Cardiac muscle cell (in vitro differentiated cells and primary cell): ENCODE measurements around the gene FAM136A. TPM values are rescaled to one million over a fixed set of nuclear protein-coding genes. Genes with fewer than 3 reads are reported as not detected.

Experiments
- DNase-seq, 2 donors: peaks; one replicate each; pipeline versions ENCODE4 v3.0.0 to v3.0.0-alpha.2; 2010 to 2017; ENCODE audit warnings: low read depth in 1 of 2, low spot score in 1 of 2
- H3K27ac ChIP-seq: fragments of 200-600 bp; sonication (generic); 2 replicates; pipeline ENCODE4 v1.5.1; 2016
- H3K27me3 ChIP-seq: fragments of 200-600 bp; sonication (generic); 2 replicates; pipeline ENCODE4 v1.6.0; 2016; ENCODE audit warnings: control low read depth
- H3K36me3 ChIP-seq: fragments of 200-600 bp; sonication (generic); 2 replicates; pipeline ENCODE4 v1.5.1; 2016; ENCODE audit warnings: control low read depth
- H3K4me1 ChIP-seq: fragments of 200-600 bp; sonication (generic); 2 replicates; pipeline ENCODE4 v1.8.1; 2017; ENCODE audit warnings: low read depth, mild to moderate bottlenecking, mixed run types
- H3K4me3 ChIP-seq: fragments of 200-600 bp; sonication (generic); 2 replicates; pipeline ENCODE4 v1.5.1; 2016; ENCODE audit warnings: mild to moderate bottlenecking
- H3K9me3 ChIP-seq: fragments of 200-600 bp; sonication (generic); 2 replicates; pipeline ENCODE4 v1.5.1; 2017; ENCODE audit warnings: low read depth, mild to moderate bottlenecking, control low read depth
- polyA plus RNA-seq: library from polyadenylated mRNA; unstranded; fragments of >200 nt; fragmentation: Nextera tagmentation; extraction: Ambion mirVana; gene quantifications from 2 replicates; pipeline ENCODE4 v1.2.1, GENCODE V29; 2016
- total RNA-seq: library from RNA; depleted of rRNA; stranded (reverse); fragments of >200 nt; gene quantifications from 2 replicates; pipeline ENCODE4 v1.2.3, GENCODE V29; 2016
- TF ChIP-seq, protein P1 (sequence below): IDR thresholded peaks from 2 replicates; pipeline ENCODE4 v1.5.1; 2012; ENCODE audit warnings: low read depth, mild to moderate bottlenecking, low read length

Gene FAM136A
- total and polyA plus RNA-seq, 2 experiments from 2014 or later, result 70.8 to 109 TPM

- TF ChIP-seq, protein P1, sequence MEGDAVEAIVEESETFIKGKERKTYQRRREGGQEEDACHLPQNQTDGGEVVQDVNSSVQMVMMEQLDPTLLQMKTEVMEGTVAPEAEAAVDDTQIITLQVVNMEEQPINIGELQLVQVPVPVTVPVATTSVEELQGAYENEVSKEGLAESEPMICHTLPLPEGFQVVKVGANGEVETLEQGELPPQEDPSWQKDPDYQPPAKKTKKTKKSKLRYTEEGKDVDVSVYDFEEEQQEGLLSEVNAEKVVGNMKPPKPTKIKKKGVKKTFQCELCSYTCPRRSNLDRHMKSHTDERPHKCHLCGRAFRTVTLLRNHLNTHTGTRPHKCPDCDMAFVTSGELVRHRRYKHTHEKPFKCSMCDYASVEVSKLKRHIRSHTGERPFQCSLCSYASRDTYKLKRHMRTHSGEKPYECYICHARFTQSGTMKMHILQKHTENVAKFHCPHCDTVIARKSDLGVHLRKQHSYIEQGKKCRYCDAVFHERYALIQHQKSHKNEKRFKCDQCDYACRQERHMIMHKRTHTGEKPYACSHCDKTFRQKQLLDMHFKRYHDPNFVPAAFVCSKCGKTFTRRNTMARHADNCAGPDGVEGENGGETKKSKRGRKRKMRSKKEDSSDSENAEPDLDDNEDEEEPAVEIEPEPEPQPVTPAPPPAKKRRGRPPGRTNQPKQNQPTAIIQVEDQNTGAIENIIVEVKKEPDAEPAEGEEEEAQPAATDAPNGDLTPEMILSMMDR, result no peak
- peak; percentile 11 to 48 for DNase-seq
Observed at GRCh38 chr2:70247364-70248180, 54.3 kb downstream of the FAM136A start.

More at GRCh38 chr2:70247364-70248180, 54.3 kb downstream of the FAM136A start:
- Histone ChIP-seq H3K36me3 (no peaks in the 10 kb centered on the region), H3K27me3 (no peaks in the 10 kb centered on the region), H3K9me3 (no peaks in the 10 kb centered on the region), H3K27ac (peak overlapping the region; percentile 98), H3K4me1 (peaks cover 22% of the 10 kb centered on the region), H3K4me3 (peak overlapping the region; percentile 70)

Other genes starting within 250 kb of the FAM136A start
- 87.9 and 127 TPM in 2 replicates for gene PCBP1, start 214.6 kb downstream of the FAM136A start, total RNA-seq
- 152 and 166 TPM in 2 replicates for gene PCBP1, start 214.6 kb downstream of the FAM136A start, polyA plus RNA-seq
- gene C2orf42, start 111.0 kb downstream of the FAM136A start, total RNA-seq, result 11.9 and 14.6 TPM in 2 replicates
- 10.0 and 10.3 TPM in 2 replicates for gene C2orf42, start 111.0 kb downstream of the FAM136A start, polyA plus RNA-seq
- gene TIA1, start 53.4 kb downstream of the FAM136A start, total RNA-seq, result 135 and 176 TPM in 2 replicates
- gene TIA1, start 53.4 kb downstream of the FAM136A start, polyA plus RNA-seq, result 95.3 and 123 TPM in 2 replicates
- 33.8 and 41.9 TPM in 2 replicates for gene PCYOX1, start 43.9 kb downstream of the FAM136A start, total RNA-seq
- gene PCYOX1, start 43.9 kb downstream of the FAM136A start, polyA plus RNA-seq, result 58.7 and 65.7 TPM in 2 replicates
- gene SNRPG, start 8.3 kb downstream of the FAM136A start, total RNA-seq, result 105 and 163 TPM in 2 replicates
- gene SNRPG, start 8.3 kb downstream of the FAM136A start, polyA plus RNA-seq, result 285 and 359 TPM in 2 replicates